ENCODE results near the gene ZNF574. TPM values are rescaled to one million over a fixed set of nuclear protein-coding genes. Genes with fewer than 3 reads are reported as not detected.

The ZNF574 gene
- total RNA-seq, 4 donors from 2014 or later, result 28.4 to 52.1 (median 30.8) TPM

DNA sequence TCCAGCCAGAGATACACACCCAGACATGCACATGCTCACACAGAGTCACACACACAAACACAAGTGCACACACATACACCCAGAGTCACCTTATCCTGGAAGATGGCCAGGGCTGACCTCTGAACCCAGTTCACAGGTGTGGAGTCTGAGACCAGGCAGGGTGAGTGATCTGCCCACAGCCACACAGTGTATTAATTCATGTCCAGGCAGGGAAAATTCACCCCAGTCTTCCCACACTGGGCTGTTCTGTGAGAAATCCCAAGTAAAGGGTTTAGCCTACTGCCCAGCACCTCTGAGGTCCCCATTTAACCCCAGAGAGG is 54.2 kb downstream of the ZNF574 start:
- intact Hi-C loops (cut with DNase I; ENCODE audit: low total_unique reads), result loop anchor here (10.0 kb wide), 1 partner anchor 105 kb away; no protein-coding TSS in a partner anchor
- no peak for DNase-seq (ENCODE audit: low spot score in 2 of 2)
- H3K4me3 ChIP-seq (ENCODE audit: low read depth, poor library complexity, severe bottlenecking), result no peak overlapping the region
- TF ChIP-seq POLR2A (IDR thresholded peaks at IDR 0.05), result no peak
- TF ChIP-seq, protein P1, sequence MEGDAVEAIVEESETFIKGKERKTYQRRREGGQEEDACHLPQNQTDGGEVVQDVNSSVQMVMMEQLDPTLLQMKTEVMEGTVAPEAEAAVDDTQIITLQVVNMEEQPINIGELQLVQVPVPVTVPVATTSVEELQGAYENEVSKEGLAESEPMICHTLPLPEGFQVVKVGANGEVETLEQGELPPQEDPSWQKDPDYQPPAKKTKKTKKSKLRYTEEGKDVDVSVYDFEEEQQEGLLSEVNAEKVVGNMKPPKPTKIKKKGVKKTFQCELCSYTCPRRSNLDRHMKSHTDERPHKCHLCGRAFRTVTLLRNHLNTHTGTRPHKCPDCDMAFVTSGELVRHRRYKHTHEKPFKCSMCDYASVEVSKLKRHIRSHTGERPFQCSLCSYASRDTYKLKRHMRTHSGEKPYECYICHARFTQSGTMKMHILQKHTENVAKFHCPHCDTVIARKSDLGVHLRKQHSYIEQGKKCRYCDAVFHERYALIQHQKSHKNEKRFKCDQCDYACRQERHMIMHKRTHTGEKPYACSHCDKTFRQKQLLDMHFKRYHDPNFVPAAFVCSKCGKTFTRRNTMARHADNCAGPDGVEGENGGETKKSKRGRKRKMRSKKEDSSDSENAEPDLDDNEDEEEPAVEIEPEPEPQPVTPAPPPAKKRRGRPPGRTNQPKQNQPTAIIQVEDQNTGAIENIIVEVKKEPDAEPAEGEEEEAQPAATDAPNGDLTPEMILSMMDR (IDR thresholded peaks at IDR 0.05), result no peak

Other genes starting within 250 kb of the ZNF574 start
- not detected for gene LYPD4, start 231.5 kb upstream of the ZNF574 start, total RNA-seq
- gene DMRTC2, start 231.1 kb upstream of the ZNF574 start, total RNA-seq, result not detected
- 1,000 to 10,000 TPM; 1,327 to 3,048 (median 2,121) TPM for gene RPS19, start 215.9 kb upstream of the ZNF574 start, total RNA-seq
- under 1 TPM in 1 of 4 donors, not detected in 3; 0.81 TPM for gene CD79A, start 198.9 kb upstream of the ZNF574 start, total RNA-seq
- gene ARHGEF1, start 193.0 kb upstream of the ZNF574 start, total RNA-seq, result 10 to 100 TPM; 56.9 to 94.3 (median 68.7) TPM
- gene ERFL, start 147.7 kb upstream of the ZNF574 start, total RNA-seq, result under 1 TPM in 1 of 4 donors, not detected in 3; 0.16 TPM
- 100 to 1,000 TPM; 125 to 152 (median 128) TPM for gene RABAC1, start 116.8 kb upstream of the ZNF574 start, total RNA-seq
- not detected for gene ATP1A3, start 81.9 kb upstream of the ZNF574 start, total RNA-seq
- gene GRIK5, start 6.0 kb upstream of the ZNF574 start, total RNA-seq, result 1 to 10 TPM in 1 of 4 donors, under 1 TPM in 3; 0.11 to 1.4 (median 0.82) TPM
- 1 to 10 TPM in 2 of 4 donors, under 1 TPM in 2; 0.67 to 3.8 (median 1.0) TPM for gene POU2F2, start 56.3 kb downstream of the ZNF574 start, total RNA-seq
- gene DEDD2, start 141.5 kb downstream of the ZNF574 start, total RNA-seq, result 100 to 1,000 TPM in 2 of 4 donors, 10 to 100 TPM in 2; 82.9 to 135 (median 93.5) TPM
- gene ZNF526, start 144.1 kb downstream of the ZNF574 start, total RNA-seq, result 10 to 100 TPM in 1 of 4 donors, 1 to 10 TPM in 3; 6.9 to 10.7 (median 8.6) TPM
- 10 to 100 TPM; 31.4 to 42.0 (median 34.1) TPM for gene GSK3A, start 166.4 kb downstream of the ZNF574 start, total RNA-seq
- 10 to 100 TPM; 29.9 to 44.0 (median 36.9) TPM for gene ERF, start 179.0 kb downstream of the ZNF574 start, total RNA-seq
- 10 to 100 TPM; 57.8 to 90.0 (median 59.0) TPM for gene CIC, start 193.1 kb downstream of the ZNF574 start, total RNA-seq
- gene PRR19, start 226.0 kb downstream of the ZNF574 start, total RNA-seq, result under 1 TPM in 3 of 4 donors, not detected in 1; 0.23 to 0.30 (median 0.29) TPM
- 10 to 100 TPM in 3 of 4 donors, 1 to 10 TPM in 1; 4.3 to 18.4 (median 14.0) TPM for gene PAFAH1B3, start 226.5 kb downstream of the ZNF574 start, total RNA-seq
- gene TMEM145, start 237.1 kb downstream of the ZNF574 start, total RNA-seq, result under 1 TPM in 1 of 4 donors, not detected in 3; 0.88 TPM
- gene MEGF8, start 249.5 kb downstream of the ZNF574 start, total RNA-seq, result 10 to 100 TPM in 3 of 4 donors, 1 to 10 TPM in 1; 6.1 to 14.1 (median 12.0) TPM